Left ventricle myocardium inferior (tissue), 1 donor: Measurements from ENCODE around the gene CACNB4. TPM values are rescaled to one million over a fixed set of nuclear protein-coding genes. Genes with fewer than 3 reads are reported as not detected.

Experiments used
- DNase-seq: peaks from one replicate; pipeline ENCODE4 v3.0.0-alpha.2; 2020
- H3K27ac ChIP-seq: fragments of 200-600 bp; replicated peaks from 2 replicates; pipeline ENCODE4 v1.8.0; 2021
- H3K27me3 ChIP-seq: fragments of 200-600 bp; 2 replicates; pipeline ENCODE4 v1.8.0; 2021; ENCODE audit warnings: low read depth
- H3K36me3 ChIP-seq: fragments of 200-600 bp; 2 replicates; pipeline ENCODE4 v1.8.0; 2021
- H3K4me1 ChIP-seq: fragments of 200-600 bp; 2 replicates; pipeline ENCODE4 v1.8.0; 2021
- H3K4me3 ChIP-seq: fragments of 200-600 bp; 2 replicates; pipeline ENCODE4 v1.8.0; 2021; ENCODE audit warnings: mild to moderate bottlenecking, moderate library complexity
- H3K9me3 ChIP-seq: fragments of 200-600 bp; replicated peaks from 2 replicates; pipeline ENCODE4 v1.8.0; 2021
- intact Hi-C: fragments of 100-400 bp; cut with micrococcal nuclease; formaldehyde crosslinking; loops from one replicate; pipeline ENCODE4 v1.11.0; 2022
- total RNA-seq: library from RNA; stranded (reverse); fragmentation: NEBNext Ultra II Directional; extraction: Animal tissue kit (Norgen Biotek cat#: 25700); gene quantifications from one replicate; pipeline ENCODE4 v1.2.1, GENCODE V29; 2021
- TF ChIP-seq, protein P1 (sequence below): fragments of 200-600 bp; IDR thresholded peaks from 2 replicates; pipeline ENCODE4 v1.8.0; 2021; ENCODE audit warnings: antibody characterized with exemption, mild to moderate bottlenecking, borderline replicate concordance
- donor health status: DM: no; HTN: yes; CAD: no; lungs with severe emphysema.

Gene CACNB4
- total RNA-seq, 1 donor from 2014 or later = 0.25 TPM

GRCh38 chr2:151967829-151968722 is 130.8 kb downstream of the CACNB4 start:
- no peaks in the 10 kb centered on the region for H3K4me1 ChIP-seq
- no peak for DNase-seq
- intact Hi-C loops = no loop called here
- H3K27me3 ChIP-seq = no peaks in the 10 kb centered on the region
- no peak overlapping the region for H3K27ac ChIP-seq
- no peaks in the 10 kb centered on the region for H3K9me3 ChIP-seq
- no peaks in the 10 kb centered on the region for H3K36me3 ChIP-seq
- no peak overlapping the region for H3K4me3 ChIP-seq
- TF ChIP-seq, protein P1, sequence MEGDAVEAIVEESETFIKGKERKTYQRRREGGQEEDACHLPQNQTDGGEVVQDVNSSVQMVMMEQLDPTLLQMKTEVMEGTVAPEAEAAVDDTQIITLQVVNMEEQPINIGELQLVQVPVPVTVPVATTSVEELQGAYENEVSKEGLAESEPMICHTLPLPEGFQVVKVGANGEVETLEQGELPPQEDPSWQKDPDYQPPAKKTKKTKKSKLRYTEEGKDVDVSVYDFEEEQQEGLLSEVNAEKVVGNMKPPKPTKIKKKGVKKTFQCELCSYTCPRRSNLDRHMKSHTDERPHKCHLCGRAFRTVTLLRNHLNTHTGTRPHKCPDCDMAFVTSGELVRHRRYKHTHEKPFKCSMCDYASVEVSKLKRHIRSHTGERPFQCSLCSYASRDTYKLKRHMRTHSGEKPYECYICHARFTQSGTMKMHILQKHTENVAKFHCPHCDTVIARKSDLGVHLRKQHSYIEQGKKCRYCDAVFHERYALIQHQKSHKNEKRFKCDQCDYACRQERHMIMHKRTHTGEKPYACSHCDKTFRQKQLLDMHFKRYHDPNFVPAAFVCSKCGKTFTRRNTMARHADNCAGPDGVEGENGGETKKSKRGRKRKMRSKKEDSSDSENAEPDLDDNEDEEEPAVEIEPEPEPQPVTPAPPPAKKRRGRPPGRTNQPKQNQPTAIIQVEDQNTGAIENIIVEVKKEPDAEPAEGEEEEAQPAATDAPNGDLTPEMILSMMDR = no peak

DNA sequence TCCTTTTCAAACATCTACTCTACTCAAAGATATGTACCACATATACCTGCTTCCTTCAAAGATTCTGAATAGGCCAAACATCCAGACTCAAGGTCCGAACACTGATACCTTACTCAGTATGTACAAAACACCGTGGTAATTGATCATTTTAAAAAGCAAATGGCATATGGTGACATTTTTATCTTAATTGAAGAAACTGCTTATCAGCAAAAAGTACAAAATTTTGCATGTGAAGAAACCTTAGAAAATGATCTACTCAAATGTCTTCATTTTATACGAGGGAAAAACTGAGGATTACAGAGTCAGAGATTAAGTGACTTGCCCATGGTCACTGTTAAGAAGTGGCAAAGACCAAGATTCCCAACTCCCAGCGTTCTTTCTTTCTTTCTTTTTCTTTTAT is 133.0 kb downstream of the CACNB4 start:
- Histone ChIP-seq H3K4me3 (no peak overlapping the region), H3K9me3 (no peaks in the 10 kb centered on the region), H3K27me3 (no peaks in the 10 kb centered on the region), H3K27ac (no peak overlapping the region), H3K4me1 (no peaks in the 10 kb centered on the region), H3K36me3 (no peaks in the 10 kb centered on the region)
- intact Hi-C loops = no loop called here
- TF ChIP-seq, protein P1 = no peak
- no peak for DNase-seq

DNA sequence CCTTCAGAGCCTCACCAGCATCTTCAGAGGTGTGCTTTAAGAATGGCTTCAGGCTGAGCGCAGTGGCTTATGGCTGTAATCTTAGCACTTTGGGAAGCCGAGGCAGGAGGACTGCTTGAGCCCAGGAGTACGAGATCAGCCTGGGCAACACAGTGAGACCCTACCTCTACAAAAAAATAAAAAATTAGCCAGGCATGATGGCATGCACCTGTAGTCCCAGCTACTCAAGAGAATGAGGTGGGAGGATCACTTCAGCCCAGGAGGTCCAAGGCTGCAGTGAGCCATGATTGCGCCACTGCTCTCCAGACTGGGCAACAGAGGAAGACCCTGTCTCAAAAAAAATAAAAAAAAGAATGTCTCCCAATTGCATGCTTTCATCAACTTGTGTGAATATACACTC is 137.3 kb downstream of the CACNB4 start:
- Histone ChIP-seq H3K36me3 (no peaks in the 10 kb centered on the region), H3K27ac (no peak overlapping the region), H3K4me3 (no peak overlapping the region), H3K4me1 (no peaks in the 10 kb centered on the region), H3K9me3 (no peaks in the 10 kb centered on the region), H3K27me3 (no peaks in the 10 kb centered on the region)
- TF ChIP-seq, protein P1 = no peak
- intact Hi-C loops = no loop called here
- no peak for DNase-seq

- H3K9me3 ChIP-seq = no peaks in the 10 kb centered on the region
- no peaks in the 10 kb centered on the region for H3K4me1 ChIP-seq
- no peaks in the 10 kb centered on the region for H3K27me3 ChIP-seq
- no peaks in the 10 kb centered on the region for H3K36me3 ChIP-seq
- H3K4me3 ChIP-seq = no peak overlapping the region
- TF ChIP-seq, protein P1 = no peak
- H3K27ac ChIP-seq = no peak overlapping the region
- no peak for DNase-seq
- intact Hi-C loops = no loop called here
Observed at GRCh38 chr2:151959238-151959637, 139.6 kb downstream of the CACNB4 start.

GRCh38 chr2:151953467-151953866 is 145.4 kb downstream of the CACNB4 start:
- Histone ChIP-seq H3K36me3 (no peaks in the 10 kb centered on the region), H3K27me3 (no peaks in the 10 kb centered on the region), H3K27ac (no peak overlapping the region), H3K9me3 (peaks cover 5% of the 10 kb centered on the region), H3K4me1 (no peaks in the 10 kb centered on the region), H3K4me3 (no peak overlapping the region)
- DNase-seq = no peak
- TF ChIP-seq, protein P1 = no peak
- intact Hi-C loops = no loop called here
